Ectodermal cell (in vitro differentiated cells): ENCODE results near the gene DLX3.

ENCODE experiments used
- H3K27ac ChIP-seq: 2 replicates; pipeline ENCODE4 v1.7.0; 2013; ENCODE audit warnings: mild to moderate bottlenecking, low read depth, low read length; ENCODE audit not compliant: insufficient read depth, poor library complexity, severe bottlenecking
- H3K27me3 ChIP-seq: 2 replicates; pipeline ENCODE4 v1.7.0; 2013; ENCODE audit warnings: mild to moderate bottlenecking, low read length; ENCODE audit not compliant: insufficient read depth, control insufficient read depth, poor library complexity, severe bottlenecking
- H3K36me3 ChIP-seq: one replicate; pipeline ENCODE4 v1.7.0; 2013; ENCODE audit warnings: low read length; ENCODE audit not compliant: control insufficient read depth, insufficient read depth
- H3K4me1 ChIP-seq: one replicate; pipeline ENCODE4 v1.7.0; 2013; ENCODE audit warnings: low read length; ENCODE audit not compliant: control insufficient read depth, insufficient read depth
- H3K4me3 ChIP-seq: 2 replicates; pipeline ENCODE4 v1.7.0; 2013; ENCODE audit warnings: low read depth, low read length, control low read depth; ENCODE audit not compliant: insufficient read depth
- H3K9me3 ChIP-seq: 2 replicates; pipeline ENCODE4 v1.7.0; 2013; ENCODE audit warnings: mild to moderate bottlenecking, low read length, moderate library complexity; ENCODE audit not compliant: control insufficient read depth
- WGBS, 2 experiments: methylation state at CpG; one replicate each; pipeline ENCODE4 v1.1.7; 2013; ENCODE audit warnings: missing lambda C conversion rate in 2 of 2; 5-methylcytosine and 5-hydroxymethylcytosine counted together

DLX3 gene

GRCh38 chr17:49992191-49992932 is 2.7 kb downstream of the DLX3 start:
- 70 to 73% methylated on average over 13 of the region's 13 CpGs for WGBS, 2 experiments
- H3K27me3 ChIP-seq: peaks cover 90% of the 10 kb centered on the region
- H3K4me3 ChIP-seq: no peak overlapping the region

GRCh38 chr17:49991409-49991808 is 3.6 kb downstream of the DLX3 start:
- H3K9me3 ChIP-seq: no peaks in the 10 kb centered on the region
- H3K4me3 ChIP-seq: no peak overlapping the region
- no peak overlapping the region for H3K27ac ChIP-seq
- WGBS, 2 experiments: 88% methylated on average over 14 of the region's 14 CpGs
- peaks cover 88% of the 10 kb centered on the region for H3K27me3 ChIP-seq
- H3K36me3 ChIP-seq: no peaks in the 10 kb centered on the region
- peaks cover 29% of the 10 kb centered on the region for H3K4me1 ChIP-seq

More at GRCh38 chr17:49992191-49992932, 2.7 kb downstream of the DLX3 start:
- Histone ChIP-seq H3K27ac (no peak overlapping the region), H3K9me3 (no peaks in the 10 kb centered on the region), H3K4me1 (peaks cover 29% of the 10 kb centered on the region), H3K36me3 (no peaks in the 10 kb centered on the region)

DNA sequence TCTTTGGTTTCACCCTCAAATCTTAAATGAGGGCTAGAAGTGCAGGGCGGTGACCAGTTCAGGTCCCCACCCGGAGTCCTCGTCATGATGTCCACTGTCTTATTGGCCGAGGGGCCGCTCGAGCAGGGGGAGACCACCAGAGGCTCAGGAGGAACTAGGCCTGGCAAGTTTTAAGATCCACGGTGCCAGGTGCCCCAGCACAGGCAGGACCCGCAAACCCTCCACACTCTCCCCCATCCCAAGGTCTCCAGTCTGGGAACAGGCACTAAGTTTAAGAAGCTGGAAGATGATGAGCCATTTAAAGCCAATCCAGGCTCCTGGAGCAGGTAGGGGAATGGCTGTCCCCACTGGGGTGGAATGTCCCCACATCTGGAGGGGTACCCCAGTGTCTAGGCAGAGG is 4.1 kb downstream of the DLX3 start:
- H3K27me3 ChIP-seq: peaks cover 88% of the 10 kb centered on the region
- 87 to 88% methylated on average over 8 of the region's 8 CpGs for WGBS, 2 experiments
- H3K9me3 ChIP-seq: no peaks in the 10 kb centered on the region
- no peak overlapping the region for H3K4me3 ChIP-seq
- no peak overlapping the region for H3K27ac ChIP-seq
- peaks cover 24% of the 10 kb centered on the region for H3K4me1 ChIP-seq
- no peaks in the 10 kb centered on the region for H3K36me3 ChIP-seq

- H3K9me3 ChIP-seq: no peaks in the 10 kb centered on the region
- no peaks in the 10 kb centered on the region for H3K36me3 ChIP-seq
- H3K4me1 ChIP-seq: peaks cover 21% of the 10 kb centered on the region
- peaks cover 83% of the 10 kb centered on the region for H3K27me3 ChIP-seq
- no peak overlapping the region for H3K4me3 ChIP-seq
- WGBS, 2 experiments: 63 to 66% methylated on average over 3 of the region's 3 CpGs
- H3K27ac ChIP-seq: no peak overlapping the region
These were observed 4.7 kb downstream of the DLX3 start for GRCh38 chr17:49990331-49990730.

DNA sequence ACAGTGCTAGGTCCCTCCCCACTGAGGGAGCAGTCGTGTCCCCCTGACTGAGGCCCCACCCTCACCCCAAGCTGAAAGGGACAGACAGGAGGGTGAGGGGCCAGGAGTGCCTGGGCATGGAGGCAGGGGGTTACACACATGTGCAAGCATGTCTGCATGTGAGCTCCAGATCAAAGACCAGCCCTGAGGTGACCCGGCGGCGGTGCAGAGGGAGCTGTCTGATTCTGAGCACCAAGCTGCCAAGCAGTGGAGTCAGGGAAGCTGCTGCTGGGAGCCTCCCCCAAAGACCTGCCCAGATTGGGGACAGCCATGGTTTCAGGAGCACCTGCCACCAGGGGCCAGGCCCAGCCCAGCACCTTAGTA is 5.5 kb downstream of the DLX3 start:
- Histone ChIP-seq H3K36me3 (no peaks in the 10 kb centered on the region), H3K27ac (no peak overlapping the region), H3K4me1 (peaks cover 18% of the 10 kb centered on the region), H3K9me3 (no peaks in the 10 kb centered on the region), H3K27me3 (peaks cover 75% of the 10 kb centered on the region), H3K4me3 (no peak overlapping the region)
- 70 to 73% methylated on average over 4 of the region's 4 CpGs for WGBS, 2 experiments

- Histone ChIP-seq H3K4me1 (peaks cover 12% of the 10 kb centered on the region), H3K36me3 (no peaks in the 10 kb centered on the region), H3K4me3 (no peak overlapping the region), H3K9me3 (no peaks in the 10 kb centered on the region), H3K27me3 (peaks cover 58% of the 10 kb centered on the region), H3K27ac (no peak overlapping the region)
- WGBS, 2 experiments: 26 to 30% methylated on average over 17 of the region's 17 CpGs
These were observed 7.2 kb downstream of the DLX3 start for GRCh38 chr17:49987681-49988441.

GRCh38 chr17:49987290-49987585 is 7.8 kb downstream of the DLX3 start:
- H3K27me3 ChIP-seq: peaks cover 52% of the 10 kb centered on the region

GRCh38 chr17:49986396-49987289 is 8.4 kb downstream of the DLX3 start:
- Histone ChIP-seq H3K9me3 (no peaks in the 10 kb centered on the region), H3K36me3 (no peaks in the 10 kb centered on the region), H3K4me3 (no peak overlapping the region), H3K27ac (no peak overlapping the region), H3K27me3 (peaks cover 46% of the 10 kb centered on the region), H3K4me1 (peaks cover 12% of the 10 kb centered on the region)
- WGBS, 2 experiments: 86 to 89% methylated on average over 6 of the region's 6 CpGs

More at GRCh38 chr17:49987290-49987585, 7.8 kb downstream of the DLX3 start:
- Histone ChIP-seq H3K27ac (no peak overlapping the region), H3K9me3 (no peaks in the 10 kb centered on the region), H3K4me3 (no peak overlapping the region), H3K4me1 (peaks cover 12% of the 10 kb centered on the region), H3K36me3 (no peaks in the 10 kb centered on the region)
- WGBS, 2 experiments: 64 to 81% methylated on average over 2 of the region's 2 CpGs

DNA sequence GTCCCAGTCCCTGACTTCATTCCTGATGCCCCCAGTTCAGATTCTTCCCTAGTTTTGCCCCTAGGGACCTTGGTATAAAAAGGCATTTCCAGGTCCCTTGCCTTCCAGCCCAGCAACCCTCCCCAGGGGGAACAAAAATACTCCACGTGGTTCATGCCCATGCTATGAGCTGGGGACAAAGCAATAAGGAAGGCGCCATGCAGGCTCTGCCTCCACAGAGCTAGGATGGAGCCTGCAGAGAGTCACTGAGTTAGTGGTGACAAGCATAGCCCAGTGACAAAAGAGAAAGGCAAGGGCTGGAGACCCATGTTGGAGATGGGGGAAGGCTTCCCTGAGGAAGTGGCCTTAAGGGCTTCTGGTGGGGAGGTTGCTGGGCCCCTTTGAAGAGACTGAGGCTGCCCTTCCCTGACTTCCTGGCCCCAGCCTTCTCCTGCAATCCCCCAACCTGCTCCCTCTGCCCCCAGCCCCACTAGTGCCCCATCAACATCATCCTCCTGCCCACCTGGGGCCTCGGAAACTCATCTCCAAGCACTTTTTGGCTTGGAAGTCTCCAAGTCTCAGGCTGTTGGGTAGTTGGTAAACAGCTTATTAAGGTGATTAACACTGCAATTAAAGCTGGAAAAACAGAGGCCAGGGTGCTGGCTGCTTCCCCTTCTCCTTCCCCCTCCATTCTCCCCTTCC is 9.6 kb downstream of the DLX3 start:
- 74 to 78% methylated on average over 3 of the region's 3 CpGs for WGBS, 2 experiments
- Histone ChIP-seq H3K4me3 (no peak overlapping the region), H3K9me3 (no peaks in the 10 kb centered on the region), H3K27ac (no peak overlapping the region), H3K27me3 (peaks cover 34% of the 10 kb centered on the region), H3K4me1 (peaks cover 18% of the 10 kb centered on the region), H3K36me3 (no peaks in the 10 kb centered on the region)
